Panc1 (cell line): ENCODE results near the gene CAMK2A. TPM values are rescaled to one million over a fixed set of nuclear protein-coding genes. Genes with fewer than 3 reads are reported as not detected.

Experiments
- ATAC-seq: fragments of 200-7000 bp; cut with Tn5 transposase; 2 replicates; pipeline ENCODE4 v1.9.1; 2020; ENCODE audit warnings: mild to moderate bottlenecking, moderate library complexity
- BruUV-seq: library from RNA; stranded (reverse); fragments of 400-500 nt; replicated peaks from 2 replicates; lab custom pipeline; 2021; lab: Mats Ljungman, UMichigan
- CTCF ChIA-PET: fragments of 300-600 bp; sonication (Branson Sonifier 250); formaldehyde crosslinking; loops from one replicate; lab custom pipeline; 2022; ENCODE audit warnings: antibody characterized with exemption; lab: Charles Lee
- POLR2A ChIA-PET: fragments of 300-600 bp; sonication (Branson Sonifier 250); formaldehyde crosslinking; loops from one replicate; lab custom pipeline; 2022; ENCODE audit warnings: antibody characterized with exemption; lab: Charles Lee
- DNase-seq: peaks from one replicate; pipeline ENCODE4 v3.0.0-alpha.2; 2010; ENCODE audit warnings: low read depth, low spot score
- H3K27ac ChIP-seq: 2 replicates; pipeline ENCODE4 v1.5.1; 2011; ENCODE audit warnings: mild to moderate bottlenecking, low read length, inconsistent platforms
- H3K27me3 ChIP-seq: fragments of 200-500 bp; sonication (Bioruptor generic); 2 replicates; pipeline ENCODE4 v1.6.0; 2014; ENCODE audit warnings: low read length, inconsistent platforms; ENCODE audit not compliant: control insufficient read depth, insufficient read depth
- H3K36me3 ChIP-seq: fragments of 200-500 bp; sonication (Bioruptor generic); 2 replicates; pipeline ENCODE4 v1.5.1; 2014; ENCODE audit warnings: inconsistent platforms, mild to moderate bottlenecking, low read length, moderate library complexity; ENCODE audit not compliant: control insufficient read depth, insufficient read depth
- H3K4me1 ChIP-seq: 2 replicates; pipeline ENCODE4 v1.5.1; 2011; ENCODE audit warnings: inconsistent platforms, mild to moderate bottlenecking, low read length, moderate library complexity; ENCODE audit not compliant: control insufficient read depth, insufficient read depth
- H3K4me3 ChIP-seq, 2 experiments: 2 replicates each; pipeline ENCODE4 v1.5.1; 2011 to 2012; ENCODE audit warnings: low read depth in 2 of 2, low read length in 2 of 2, mild to moderate bottlenecking in 2 of 2, inconsistent platforms in 1 of 2, moderate library complexity in 1 of 2
- H3K9me3 ChIP-seq: fragments of 200-500 bp; sonication (Bioruptor generic); 2 replicates; pipeline ENCODE4 v1.5.1; 2014; ENCODE audit warnings: low read depth, mild to moderate bottlenecking, inconsistent platforms, low read length, moderate library complexity; ENCODE audit not compliant: control insufficient read depth, insufficient read depth
- POLR2AphosphoS5 ChIP-seq: IDR thresholded peaks from 2 replicates; pipeline ENCODE4 v1.6.1; 2012; ENCODE audit warnings: mild to moderate bottlenecking, low read depth, low read length, moderate library complexity
- REST ChIP-seq, 2 experiments: IDR thresholded peaks; 2 replicates each; pipeline ENCODE4 v1.6.1; 2011 to 2012; ENCODE audit warnings: low read depth in 2 of 2, control low read depth in 1 of 2, low read length in 1 of 2, mild to moderate bottlenecking in 1 of 2, moderate library complexity in 1 of 2; ENCODE audit not compliant: insufficient read depth in 1 of 2
- SIN3A ChIP-seq: IDR thresholded peaks from 2 replicates; pipeline ENCODE4 v1.6.1; 2012; ENCODE audit warnings: low read depth, mild to moderate bottlenecking, low read length, moderate library complexity, borderline replicate concordance; ENCODE audit not compliant: insufficient read depth
- TCF7L2 ChIP-seq: IDR thresholded peaks from 2 replicates; pipeline ENCODE4 v1.6.1; 2011; ENCODE audit warnings: mild to moderate bottlenecking, low read depth, low read length, inconsistent platforms
- in situ Hi-C: cut with HindIII; loops from 2 replicates; pipeline ENCODE4 v1.10.0; 2016; ENCODE audit warnings: low sequenced_read_pairs, low pct_unique_long_range_greater_than_20kb
- intact Hi-C: fragments of 100-400 bp; cut with micrococcal nuclease; formaldehyde crosslinking; loops from one replicate; pipeline ENCODE4 v1.10.0; 2022; ENCODE audit not compliant: unreplicated experiment
- total RNA-seq: library from RNA; stranded (reverse); gene quantifications from one replicate; pipeline ENCODE4 v1.2.1, GENCODE V29; 2021; ENCODE audit not compliant: unreplicated experiment
- TF ChIP-seq, protein P1 (sequence below): fragments of 450-650 bp; IDR thresholded peaks from 2 replicates; pipeline ENCODE4 v1.5.1; 2017; ENCODE audit warnings: mild to moderate bottlenecking

Gene CAMK2A
- total RNA-seq, 1 experiment from 2014 or later: 0.51 TPM

DNA sequence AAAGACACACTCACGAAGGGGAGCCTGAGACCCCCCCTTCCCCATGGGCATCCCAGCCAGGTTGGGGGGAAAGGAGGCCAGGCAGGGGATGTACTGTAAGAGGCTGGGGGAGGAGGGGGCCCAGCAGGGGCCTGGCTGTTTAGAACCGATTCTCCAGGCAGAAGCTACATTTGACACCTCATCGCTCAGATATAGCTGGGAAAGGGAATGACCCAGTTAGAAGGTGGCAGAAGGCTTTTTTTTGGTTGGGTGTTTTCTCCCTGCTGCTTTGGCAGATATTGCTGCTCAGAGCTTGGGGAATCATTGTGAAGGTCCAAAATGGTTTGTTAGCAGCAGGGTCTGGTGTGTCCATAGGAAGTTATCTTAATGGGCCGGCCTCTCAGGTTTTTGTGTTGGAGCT is 117.0 kb downstream of the CAMK2A start:
- intact Hi-C loops (no loop called here), in situ Hi-C loops (no loop called here)
- no peak overlapping the region for H3K4me3 ChIP-seq
- POLR2A ChIA-PET: interaction anchor here (0.6 kb wide), 1 partner anchor 10 kb away, joined by 3 read pairs; no protein-coding TSS in a partner anchor
- H3K9me3 ChIP-seq: no peaks in the 10 kb centered on the region
- no peaks in the 10 kb centered on the region for H3K36me3 ChIP-seq
- H3K27ac ChIP-seq: no peak overlapping the region
- BruUV-seq: no TSS peak
- CTCF ChIA-PET: interaction anchor here (0.6 kb wide), 1 partner anchor 22 kb away, joined by 7 read pairs; no protein-coding TSS in a partner anchor
- no peak for DNase-seq
- H3K4me1 ChIP-seq: no peaks in the 10 kb centered on the region
- TF ChIP-seq SIN3A: no peak
- no peak for ATAC-seq
- no peaks in the 10 kb centered on the region; the same call in 1 of the 2 replicates for H3K27me3 ChIP-seq

DNA sequence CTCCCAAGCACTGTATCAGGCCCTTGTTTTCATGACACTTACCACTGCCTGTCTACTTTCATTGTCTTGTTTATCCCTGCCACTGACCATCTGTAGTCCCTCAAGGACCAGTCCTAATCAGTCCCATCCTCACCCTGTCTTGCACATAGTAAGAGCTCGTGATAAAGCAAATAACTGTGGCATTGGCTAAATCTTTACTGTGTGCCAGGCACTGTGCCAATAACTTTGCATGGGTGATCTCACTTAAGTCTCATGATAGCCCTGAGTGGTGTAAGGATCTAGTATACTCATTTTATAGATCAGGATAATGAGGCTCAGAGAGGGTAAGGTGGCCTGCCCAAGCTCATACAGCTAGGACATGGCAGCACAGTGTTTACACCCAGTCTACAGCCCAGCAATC is 117.4 kb downstream of the CAMK2A start:
- in situ Hi-C loops (no loop called here), intact Hi-C loops (no loop called here)
- Histone ChIP-seq H3K27me3 (no peaks in the 10 kb centered on the region; the same call in 1 of the 2 replicates), H3K9me3 (no peaks in the 10 kb centered on the region), H3K36me3 (no peaks in the 10 kb centered on the region), H3K27ac (no peak overlapping the region), H3K4me1 (no peaks in the 10 kb centered on the region), H3K4me3 (no peak overlapping the region)
- ChIA-PET POLR2A (interaction anchor here (0.6 kb wide), 1 partner anchor 9 kb away, joined by 3 read pairs; no protein-coding TSS in a partner anchor), CTCF (interaction anchor here (0.6 kb wide), 2 partner anchors 22 to 186 kb away, joined by 3 to 7 read pairs; no protein-coding TSS in a partner anchor)
- ATAC-seq: 0 out of 2 replicates have a peak, but pooled peaks have one; percentile 31
- no peak for DNase-seq
- TF ChIP-seq REST (IDR thresholded peaks at IDR 0.05; ENCODE audit: insufficient read depth in 1 of 2, low read depth in 2 of 2, low read length in 1 of 2): no peak
- TF ChIP-seq SIN3A: no peak
- no peak for TF ChIP-seq POLR2AphosphoS5
- TF ChIP-seq TCF7L2: no peak
- TF ChIP-seq, protein P1, sequence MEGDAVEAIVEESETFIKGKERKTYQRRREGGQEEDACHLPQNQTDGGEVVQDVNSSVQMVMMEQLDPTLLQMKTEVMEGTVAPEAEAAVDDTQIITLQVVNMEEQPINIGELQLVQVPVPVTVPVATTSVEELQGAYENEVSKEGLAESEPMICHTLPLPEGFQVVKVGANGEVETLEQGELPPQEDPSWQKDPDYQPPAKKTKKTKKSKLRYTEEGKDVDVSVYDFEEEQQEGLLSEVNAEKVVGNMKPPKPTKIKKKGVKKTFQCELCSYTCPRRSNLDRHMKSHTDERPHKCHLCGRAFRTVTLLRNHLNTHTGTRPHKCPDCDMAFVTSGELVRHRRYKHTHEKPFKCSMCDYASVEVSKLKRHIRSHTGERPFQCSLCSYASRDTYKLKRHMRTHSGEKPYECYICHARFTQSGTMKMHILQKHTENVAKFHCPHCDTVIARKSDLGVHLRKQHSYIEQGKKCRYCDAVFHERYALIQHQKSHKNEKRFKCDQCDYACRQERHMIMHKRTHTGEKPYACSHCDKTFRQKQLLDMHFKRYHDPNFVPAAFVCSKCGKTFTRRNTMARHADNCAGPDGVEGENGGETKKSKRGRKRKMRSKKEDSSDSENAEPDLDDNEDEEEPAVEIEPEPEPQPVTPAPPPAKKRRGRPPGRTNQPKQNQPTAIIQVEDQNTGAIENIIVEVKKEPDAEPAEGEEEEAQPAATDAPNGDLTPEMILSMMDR: no peak
- no TSS peak for BruUV-seq

Other genes starting within 250 kb of the CAMK2A start
- 0.05 TPM for gene CSF1R, start 203.2 kb downstream of the CAMK2A start, total RNA-seq
- 1.8 TPM for gene PDGFRB, start 133.9 kb downstream of the CAMK2A start, total RNA-seq
- gene CDX1, start 123.0 kb downstream of the CAMK2A start, total RNA-seq: not detected
- not detected for gene SLC6A7, start 99.7 kb downstream of the CAMK2A start, total RNA-seq
- 18.6 TPM for gene ARSI, start 13.1 kb upstream of the CAMK2A start, total RNA-seq
- 92.8 TPM for gene TCOF1, start 67.9 kb upstream of the CAMK2A start, total RNA-seq
- 12.7 TPM for gene CD74, start 123.1 kb upstream of the CAMK2A start, total RNA-seq
- gene RPS14, start 160.0 kb upstream of the CAMK2A start, total RNA-seq: 1,959 TPM
- gene NDST1, start 218.4 kb upstream of the CAMK2A start, total RNA-seq: 142 TPM